ENCODE measurements around the gene CYSTM1.

CYSTM1 gene

DNA sequence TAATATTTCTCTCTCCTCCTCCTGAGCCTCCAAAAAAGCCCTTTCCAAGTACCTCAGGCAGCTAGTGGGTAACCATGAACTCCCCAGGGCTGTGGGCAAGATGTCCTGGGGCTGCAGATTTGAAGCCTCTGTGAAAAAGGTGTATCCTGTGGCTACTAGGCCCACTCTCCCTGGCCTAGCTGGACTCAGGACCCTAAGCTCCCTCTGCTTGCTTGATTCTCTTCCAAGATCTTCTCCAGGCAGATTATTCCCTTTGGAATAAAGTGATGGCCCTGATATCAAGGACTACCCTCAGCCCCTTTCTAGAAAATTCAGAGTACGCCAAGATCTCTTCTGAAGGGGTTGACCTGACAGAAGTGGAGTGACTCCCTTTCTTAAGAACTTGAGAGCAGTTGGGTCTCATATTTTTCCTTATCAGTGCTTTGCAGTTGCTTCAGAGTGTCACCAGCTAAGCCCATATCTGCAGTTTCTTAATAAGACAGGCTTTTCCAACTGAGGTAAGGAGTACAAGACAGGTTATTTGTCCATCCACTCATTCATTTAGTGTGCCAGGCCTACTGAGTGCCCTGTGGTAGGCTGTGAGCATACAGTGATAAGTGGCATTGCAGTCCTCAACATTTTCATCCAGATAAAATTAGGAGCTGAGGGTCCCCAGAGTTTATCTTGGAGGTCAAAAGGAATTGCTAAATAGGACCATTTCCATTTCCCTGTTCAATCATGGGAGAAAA lies 42.5 kb downstream of the CYSTM1 start:
- no peak overlapping the region for H3K4me3 ChIP-seq (ENCODE audit: low read length)
- no peak for DNase-seq (ENCODE audit: low read depth)
- TF ChIP-seq, protein P1, sequence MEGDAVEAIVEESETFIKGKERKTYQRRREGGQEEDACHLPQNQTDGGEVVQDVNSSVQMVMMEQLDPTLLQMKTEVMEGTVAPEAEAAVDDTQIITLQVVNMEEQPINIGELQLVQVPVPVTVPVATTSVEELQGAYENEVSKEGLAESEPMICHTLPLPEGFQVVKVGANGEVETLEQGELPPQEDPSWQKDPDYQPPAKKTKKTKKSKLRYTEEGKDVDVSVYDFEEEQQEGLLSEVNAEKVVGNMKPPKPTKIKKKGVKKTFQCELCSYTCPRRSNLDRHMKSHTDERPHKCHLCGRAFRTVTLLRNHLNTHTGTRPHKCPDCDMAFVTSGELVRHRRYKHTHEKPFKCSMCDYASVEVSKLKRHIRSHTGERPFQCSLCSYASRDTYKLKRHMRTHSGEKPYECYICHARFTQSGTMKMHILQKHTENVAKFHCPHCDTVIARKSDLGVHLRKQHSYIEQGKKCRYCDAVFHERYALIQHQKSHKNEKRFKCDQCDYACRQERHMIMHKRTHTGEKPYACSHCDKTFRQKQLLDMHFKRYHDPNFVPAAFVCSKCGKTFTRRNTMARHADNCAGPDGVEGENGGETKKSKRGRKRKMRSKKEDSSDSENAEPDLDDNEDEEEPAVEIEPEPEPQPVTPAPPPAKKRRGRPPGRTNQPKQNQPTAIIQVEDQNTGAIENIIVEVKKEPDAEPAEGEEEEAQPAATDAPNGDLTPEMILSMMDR (conservative IDR thresholded peaks at IDR 0.05; ENCODE audit: low read depth, low read length), result no peak

DNA sequence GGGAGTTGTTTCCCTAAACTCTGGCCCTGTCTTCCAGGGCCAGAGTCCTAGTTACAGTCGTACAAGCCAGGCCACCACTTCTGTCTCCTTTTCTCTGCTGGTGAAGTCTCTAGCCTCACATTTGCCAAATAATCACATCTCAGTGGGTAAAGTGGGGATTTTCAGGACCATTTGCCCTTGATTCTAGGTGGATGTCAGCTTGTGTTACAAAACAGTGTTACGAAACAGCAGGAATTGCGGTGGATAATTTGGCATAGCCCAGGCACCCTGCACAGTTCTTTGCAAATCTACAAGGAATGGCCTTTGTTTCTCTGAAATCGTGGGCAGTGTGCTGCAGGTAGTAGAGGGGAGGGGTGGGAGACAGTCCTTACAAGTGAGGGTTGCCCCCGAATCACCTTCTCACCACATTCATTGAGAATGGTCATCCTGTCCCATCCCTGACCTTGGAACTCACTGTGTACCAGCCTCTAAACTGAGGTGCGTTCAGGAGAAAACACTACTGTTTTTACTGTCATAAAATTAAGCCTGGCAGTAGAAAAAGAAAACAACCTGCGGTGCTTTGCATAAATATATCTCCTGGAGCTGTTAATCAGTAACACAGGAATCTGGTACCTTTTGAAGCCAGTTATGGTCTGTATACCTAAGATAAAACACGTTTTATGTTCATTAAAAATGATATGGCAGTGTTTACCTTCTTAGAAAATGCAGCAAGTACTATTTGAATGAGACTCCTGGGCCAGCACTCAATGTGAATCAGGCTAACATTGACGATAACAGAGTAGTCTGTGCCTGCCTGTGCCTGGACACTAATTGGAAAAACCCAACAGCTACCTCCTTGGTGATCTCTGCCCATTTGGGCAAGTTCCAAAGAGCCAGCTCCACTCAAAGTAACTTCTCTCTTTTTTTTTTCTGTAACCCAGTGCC lies 44.3 kb downstream of the CYSTM1 start:
- DNase-seq (ENCODE audit: low read depth), result peak; percentile 88
- TF ChIP-seq, protein P1 (conservative IDR thresholded peaks at IDR 0.05; ENCODE audit: low read depth, low read length), result no peak
- no peak overlapping the region for H3K4me3 ChIP-seq (ENCODE audit: low read length)

DNA sequence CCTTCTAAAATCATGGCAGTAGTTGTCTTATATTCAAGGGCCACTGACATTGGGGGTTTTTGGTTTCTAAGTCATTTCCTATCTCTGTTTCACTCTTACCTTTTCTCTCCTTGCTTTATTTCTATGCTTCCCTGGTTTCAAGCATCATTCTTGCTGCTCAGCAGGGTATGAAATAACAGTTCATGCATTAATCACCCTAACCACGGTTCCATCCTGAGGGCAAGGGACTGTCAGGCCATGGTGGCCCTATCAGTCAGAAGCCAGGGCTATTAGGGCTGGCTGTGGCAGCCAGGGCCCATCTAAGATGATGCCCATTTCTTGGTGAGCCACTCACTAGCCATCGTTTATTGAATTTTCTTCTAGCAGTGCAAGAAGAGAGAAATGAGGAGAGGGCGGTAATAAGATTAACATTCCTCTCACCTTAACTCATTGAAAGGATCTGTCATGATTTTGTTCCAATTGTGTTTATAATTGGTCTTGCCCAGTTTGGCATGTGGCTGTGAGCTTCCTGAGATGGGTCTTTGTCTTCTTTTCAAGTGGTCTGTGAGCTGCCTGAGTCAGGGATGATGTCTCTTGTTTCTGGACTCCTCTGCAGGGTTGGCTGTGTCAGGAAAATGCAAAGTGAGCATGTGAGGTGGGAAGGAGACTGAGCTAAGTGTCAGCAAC lies 45.2 kb downstream of the CYSTM1 start:
- H3K4me3 ChIP-seq (ENCODE audit: low read length), result peak overlapping the region; percentile 7
- DNase-seq (ENCODE audit: low read depth), result peak; percentile 66
- TF ChIP-seq, protein P1 (conservative IDR thresholded peaks at IDR 0.05; ENCODE audit: low read depth, low read length), result no peak

DNA sequence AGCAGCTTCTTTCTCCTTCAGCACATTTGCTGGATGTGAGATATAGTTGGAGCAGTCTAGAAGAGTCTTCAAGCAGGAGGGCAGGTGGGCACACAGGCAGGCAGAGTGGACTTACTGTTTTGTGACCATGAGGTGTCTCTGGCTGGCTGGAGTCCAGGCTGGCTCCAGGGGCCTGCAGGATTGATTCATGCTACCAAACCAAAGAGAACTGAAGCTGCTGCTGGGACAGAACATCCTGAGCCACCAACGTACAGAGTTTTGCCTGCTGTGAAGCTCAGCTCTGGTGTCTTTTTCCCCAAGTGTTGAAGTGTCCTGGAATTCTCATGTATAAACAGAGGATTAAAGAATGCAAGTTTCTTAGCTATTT lies 45.7 kb downstream of the CYSTM1 start:
- TF ChIP-seq, protein P1 (conservative IDR thresholded peaks at IDR 0.05; ENCODE audit: low read depth, low read length), result no peak
- no peak for DNase-seq (ENCODE audit: low read depth)
- H3K4me3 ChIP-seq (ENCODE audit: low read length), result no peak overlapping the region

DNA sequence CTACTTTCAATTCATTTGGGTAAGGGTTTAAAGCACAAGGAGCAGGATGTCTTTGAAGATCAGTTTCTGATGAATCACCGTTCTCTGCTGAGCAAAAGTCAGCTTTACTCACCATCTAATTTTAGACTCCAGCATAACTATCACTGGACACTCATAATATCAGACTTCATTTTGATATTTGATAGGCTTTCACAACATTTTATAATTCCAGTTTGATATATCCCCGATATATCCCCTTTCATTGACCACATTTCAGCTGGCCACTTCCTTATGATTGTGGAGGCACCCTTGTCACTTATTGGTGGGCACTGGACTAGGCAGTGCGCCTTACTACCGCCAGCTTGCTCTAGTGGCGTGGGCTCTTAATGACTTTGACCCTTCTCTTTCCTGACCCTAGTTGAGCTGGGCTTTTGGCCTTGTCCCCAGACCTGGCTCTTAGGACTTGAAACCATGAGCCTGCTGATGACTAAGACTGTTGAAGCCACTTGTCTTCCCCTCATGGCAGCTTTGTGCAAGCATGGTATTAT lies 46.8 kb downstream of the CYSTM1 start:
- no peak for DNase-seq (ENCODE audit: low read depth)
- H3K4me3 ChIP-seq (ENCODE audit: low read length), result no peak overlapping the region

DNA sequence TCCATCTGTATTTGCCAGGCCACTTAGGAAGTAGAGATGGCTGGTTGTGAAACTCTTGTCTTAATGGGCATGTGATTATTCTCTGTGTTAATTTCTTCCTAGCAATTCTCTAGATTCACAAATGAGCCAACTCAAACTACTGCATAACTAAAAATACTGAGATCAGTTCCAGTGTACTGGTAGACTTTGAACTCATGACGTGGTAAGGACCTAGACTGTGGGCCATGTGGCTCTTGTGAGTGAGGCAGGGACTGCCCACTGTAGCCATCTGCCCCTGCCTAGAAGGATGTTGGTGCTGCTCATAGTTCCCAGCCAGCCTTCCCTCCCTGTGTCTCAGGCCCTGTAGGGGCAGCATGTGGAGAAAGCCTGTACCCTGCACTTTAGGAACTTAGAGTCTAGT lies 47.4 kb downstream of the CYSTM1 start:
- H3K4me3 ChIP-seq (ENCODE audit: low read length), result no peak overlapping the region
- TF ChIP-seq, protein P1 (conservative IDR thresholded peaks at IDR 0.05; ENCODE audit: low read depth, low read length), result no peak
- DNase-seq (ENCODE audit: low read depth), result no peak

More for the DNA sequence above, 46.8 kb downstream of the CYSTM1 start:
- TF ChIP-seq, protein P1 (conservative IDR thresholded peaks at IDR 0.05; ENCODE audit: low read depth, low read length), result no peak
